ENCODE data around the gene KNG1.
"Not testable (repeated sequence)": the region's sequence is repeated elsewhere in the genome, so short reads cannot be mapped to it uniquely, and the experiment has no call there.

The KNG1 gene

GRCh38 chr3:186708983-186709679, 8.0 kb upstream of the KNG1 start:
- no peak for DNase-seq (ENCODE audit: low read depth)
- no peak for TF ChIP-seq CTCF (IDR thresholded peaks at IDR 0.05; ENCODE audit: control insufficient read depth, insufficient read depth, low read depth, low read length, missing control alignments)
- no peak overlapping the region for H3K4me3 ChIP-seq (ENCODE audit: control insufficient read depth, low read depth, low read length)

DNA sequence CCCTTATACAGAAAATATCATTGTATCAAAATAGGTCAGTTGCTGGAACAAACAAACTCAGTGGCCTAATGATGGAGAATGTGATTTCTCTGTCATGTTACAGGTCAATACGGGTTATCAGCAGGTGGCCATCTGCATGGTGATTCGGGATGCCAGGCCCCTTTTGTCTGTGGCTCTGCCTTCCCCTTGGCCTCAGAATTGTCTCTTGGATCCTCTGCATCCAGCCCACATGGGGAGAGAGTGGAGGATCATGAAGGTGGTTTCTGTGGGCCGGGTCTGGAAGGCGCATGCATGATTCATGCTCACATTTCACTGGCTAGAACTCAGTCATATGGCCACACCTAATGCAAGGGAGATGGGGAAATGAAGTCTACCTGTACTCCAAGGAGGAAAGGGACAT, 6.5 kb upstream of the KNG1 start:
- DNase-seq (ENCODE audit: low read depth); H3K4me3 ChIP-seq (ENCODE audit: control insufficient read depth, low read depth, low read length): not testable (repeated sequence)

GRCh38 chr3:186713499-186713898, 3.7 kb upstream of the KNG1 start:
- DNase-seq (ENCODE audit: low read depth), result no peak
- TF ChIP-seq CTCF (IDR thresholded peaks at IDR 0.05; ENCODE audit: control insufficient read depth, insufficient read depth, low read depth, low read length, missing control alignments), result no peak
- H3K4me3 ChIP-seq (ENCODE audit: control insufficient read depth, low read depth, low read length), result no peak overlapping the region

- DNase-seq (ENCODE audit: low read depth), result no peak
- H3K4me3 ChIP-seq (ENCODE audit: control insufficient read depth, low read depth, low read length), result no peak overlapping the region
- no peak for TF ChIP-seq CTCF (IDR thresholded peaks at IDR 0.05; ENCODE audit: control insufficient read depth, insufficient read depth, low read depth, low read length, missing control alignments)
These were observed 3.0 kb downstream of the KNG1 start for GRCh38 chr3:186719945-186720739.

- H3K4me3 ChIP-seq (ENCODE audit: control insufficient read depth, low read depth, low read length), result no peak overlapping the region
- TF ChIP-seq CTCF (IDR thresholded peaks at IDR 0.05; ENCODE audit: control insufficient read depth, insufficient read depth, low read depth, low read length, missing control alignments), result peak; percentile 42
- DNase-seq (ENCODE audit: low read depth), result no peak
These were observed 5.3 kb downstream of the KNG1 start for GRCh38 chr3:186722457-186722856.

DNA sequence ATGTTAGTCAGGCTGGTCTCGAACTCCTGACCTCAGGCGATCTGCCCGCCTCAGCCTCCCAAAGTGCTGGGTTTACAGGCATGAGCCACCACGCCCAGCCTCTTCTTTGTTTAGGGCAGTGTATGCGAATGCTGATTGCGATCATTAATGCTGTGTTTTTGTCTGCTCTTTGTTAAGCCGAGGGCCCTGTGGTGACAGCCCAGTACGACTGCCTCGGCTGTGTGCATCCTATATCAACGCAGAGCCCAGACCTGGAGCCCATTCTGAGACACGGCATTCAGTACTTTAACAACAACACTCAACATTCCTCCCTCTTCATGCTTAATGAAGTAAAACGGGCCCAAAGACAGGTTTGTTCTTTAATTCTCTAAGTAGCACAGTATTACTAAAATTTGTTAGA, 7.8 kb downstream of the KNG1 start:
- H3K4me3 ChIP-seq (ENCODE audit: control insufficient read depth, low read depth, low read length), result no peak overlapping the region
- no peak for DNase-seq (ENCODE audit: low read depth)

More for the DNA sequence above, 7.8 kb downstream of the KNG1 start:
- no peak for TF ChIP-seq CTCF (IDR thresholded peaks at IDR 0.05; ENCODE audit: control insufficient read depth, insufficient read depth, low read depth, low read length, missing control alignments)
